HG02885 (cell line): ENCODE data around the gene MBD3L3.
"Not testable (repeated sequence)": the region's sequence is repeated elsewhere in the genome, so short reads cannot be mapped to it uniquely, and the experiment has no call there.

ENCODE experiments used
- ATAC-seq: cut with Tn5 transposase; IDR thresholded peaks from one replicate; pipeline ENCODE4 v1.9.1; 2021; ENCODE audit warnings: mild to moderate bottlenecking; ENCODE audit not compliant: unreplicated experiment, poor library complexity

MBD3L3 gene

DNA sequence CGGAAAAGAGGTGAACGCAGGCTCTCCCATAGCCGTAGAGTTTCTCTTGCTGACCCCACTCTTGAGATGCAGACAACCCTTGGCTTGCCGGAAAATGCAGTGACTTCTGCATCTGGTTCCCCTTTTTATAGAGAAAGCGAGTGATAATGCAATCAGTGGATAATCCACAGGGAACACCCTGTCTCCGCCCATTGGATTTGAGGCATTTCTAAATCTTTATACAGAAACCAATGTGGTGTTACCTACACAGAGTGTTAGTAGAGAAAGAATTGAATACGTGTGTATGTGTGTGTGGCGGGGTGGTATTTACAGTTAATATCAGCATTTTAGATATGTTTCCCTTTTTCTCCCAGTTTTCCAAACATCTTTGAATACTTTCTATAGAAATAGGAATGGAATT, at the start of gene MBD3L3:
MBD3L3 (minus strand) TSS at position 101 of the 400 bp plus-strand sequence; CDS start at position 30, 71 bp downstream.
- ATAC-seq = not testable (repeated sequence)

GRCh38 chr19:7106711-7107657, 48.5 kb upstream of the MBD3L3 start:
- ATAC-seq = no peak

- no peak for ATAC-seq
Measured at GRCh38 chr19:7104747-7105447, 46.4 kb upstream of the MBD3L3 start.

- no peak for ATAC-seq
Measured at GRCh38 chr19:7101498-7102253, 43.2 kb upstream of the MBD3L3 start.

GRCh38 chr19:7099597-7099921, 41.1 kb upstream of the MBD3L3 start:
- no peak for ATAC-seq

- peak; percentile 85 for ATAC-seq
Measured at GRCh38 chr19:7098701-7099596, 40.5 kb upstream of the MBD3L3 start.

DNA sequence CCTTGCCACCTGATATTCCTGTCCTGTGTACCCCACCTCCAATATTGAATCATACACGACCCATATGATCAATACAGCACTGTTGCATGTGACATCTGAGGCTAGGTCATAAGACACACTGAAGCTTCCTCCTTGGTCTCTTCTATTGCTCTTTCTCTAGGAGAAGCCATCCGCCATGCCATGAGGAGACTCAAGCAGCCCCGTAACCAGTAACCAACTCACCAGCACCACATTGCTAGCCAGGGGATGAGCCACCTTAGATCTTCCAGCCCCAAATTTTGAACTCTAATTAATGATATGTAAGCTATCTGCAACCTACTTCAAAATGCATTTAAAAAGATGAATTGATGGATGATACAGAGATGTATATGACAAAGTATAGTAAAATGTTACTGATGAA, 39.6 kb upstream of the MBD3L3 start:
- ATAC-seq = no peak

DNA sequence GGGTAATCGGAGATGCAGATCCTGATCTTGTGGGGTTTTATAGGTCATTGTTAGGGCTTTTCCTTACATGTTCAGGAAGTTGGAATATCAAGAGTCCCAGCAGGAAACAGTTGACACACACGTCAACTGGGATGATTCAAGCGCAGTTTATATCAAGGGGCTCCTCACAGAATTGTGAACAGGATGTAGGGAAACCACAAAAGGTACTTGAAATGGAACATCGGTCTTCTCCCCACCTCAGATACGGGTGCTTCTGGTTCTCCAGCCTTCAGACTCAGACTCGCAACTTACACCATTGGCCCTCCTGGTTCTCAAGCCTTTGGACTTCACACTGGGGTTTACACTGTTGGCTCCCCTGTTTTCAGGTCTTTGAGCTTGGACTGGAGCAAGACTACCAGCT, 30.5 kb upstream of the MBD3L3 start:
- ATAC-seq = no peak

- no peak for ATAC-seq
Measured at GRCh38 chr19:7083076-7083956, 24.8 kb upstream of the MBD3L3 start.

DNA sequence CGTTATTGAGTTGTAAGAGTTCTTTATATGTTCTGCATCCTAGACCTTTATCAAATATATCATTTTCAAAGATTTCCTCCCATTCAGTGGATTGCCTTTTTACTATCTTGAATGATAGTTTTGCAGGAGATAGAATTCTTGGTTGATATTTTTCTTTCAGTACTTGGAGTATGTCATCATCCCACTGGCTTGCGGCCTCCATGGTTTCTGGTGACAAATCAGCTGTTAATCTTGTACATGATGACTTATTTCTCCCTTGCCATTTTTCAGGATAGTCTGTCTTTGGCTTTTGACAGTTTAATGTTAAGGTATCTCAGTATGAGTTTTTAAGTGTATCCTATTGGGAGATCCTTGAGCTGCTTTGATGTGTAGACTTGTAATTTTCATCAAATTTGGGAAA, 19.5 kb upstream of the MBD3L3 start:
- no peak for ATAC-seq

- ATAC-seq = no peak
Measured at GRCh38 chr19:7076151-7076550, 17.7 kb upstream of the MBD3L3 start.

GRCh38 chr19:7074705-7075282, 16.3 kb upstream of the MBD3L3 start:
- no peak for ATAC-seq

DNA sequence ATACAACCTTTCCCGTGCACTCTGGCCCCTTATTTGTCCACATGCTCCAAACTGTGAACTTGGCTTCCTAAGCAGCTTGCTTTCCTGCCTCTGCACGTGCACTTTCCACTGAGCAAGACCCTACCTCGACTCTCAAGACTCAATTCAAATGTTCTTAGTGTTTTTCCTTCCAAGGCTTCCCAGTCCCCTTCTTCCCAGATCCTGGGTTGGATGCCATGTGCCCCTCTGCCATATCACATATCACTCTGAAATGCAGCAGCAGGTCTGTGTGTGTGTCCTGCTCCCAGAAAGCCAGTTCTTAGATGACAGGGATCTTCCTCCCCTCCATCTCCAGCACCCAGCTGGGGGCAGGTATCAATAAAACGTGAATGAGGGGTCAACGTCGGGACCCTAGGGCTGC, 14.1 kb upstream of the MBD3L3 start:
- no peak for ATAC-seq

GRCh38 chr19:7069904-7070226, 11.4 kb upstream of the MBD3L3 start:
- peak; percentile 21 for ATAC-seq

DNA sequence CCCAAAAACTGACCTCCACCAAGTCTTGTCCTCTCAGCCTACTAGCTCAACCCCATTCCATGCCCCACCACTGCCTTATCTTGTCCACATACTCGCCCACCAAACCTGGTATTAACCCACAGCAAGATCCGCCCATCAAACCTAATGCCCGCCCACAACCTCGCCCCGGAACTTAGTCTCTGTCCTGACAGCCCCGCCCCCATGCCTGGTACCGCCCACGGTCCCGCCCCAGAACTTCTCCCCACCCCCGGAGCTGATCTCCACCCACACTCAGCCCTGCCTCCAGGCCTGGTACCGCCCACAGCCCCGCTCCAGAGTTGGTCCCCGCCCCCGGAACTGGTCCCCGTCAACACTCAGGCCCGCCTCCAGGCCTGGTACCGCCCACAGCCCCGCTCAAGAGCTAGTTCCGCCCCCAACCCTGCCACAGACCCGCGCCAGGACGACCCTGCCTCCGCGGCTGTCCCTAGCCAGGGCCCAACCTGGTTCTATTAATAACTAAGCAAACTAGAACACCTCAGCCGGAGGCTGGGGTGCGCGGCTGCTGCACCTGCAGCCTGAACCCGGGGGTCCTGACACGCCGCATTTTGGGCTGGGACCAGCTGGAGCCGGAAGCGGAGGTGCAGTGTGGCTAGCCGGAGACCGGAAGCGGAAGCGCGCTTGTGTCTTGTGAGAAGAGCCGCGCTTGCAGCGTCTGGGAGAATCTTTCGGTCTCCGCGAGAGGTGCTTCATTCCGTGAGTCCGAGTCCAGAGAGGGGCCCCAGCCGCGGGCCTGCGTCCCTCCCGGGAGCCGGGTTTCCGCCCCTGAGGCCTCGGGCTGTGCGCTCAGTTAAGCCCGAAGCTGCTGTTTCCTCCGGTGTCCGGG, 10.8 kb upstream of the MBD3L3 start, which contains the start of gene ZNF557:
ZNF557 (plus strand) TSS at position 662 of the 862 bp plus-strand sequence. CDS start 5,372 bp downstream, outside the sequence.
- peak; percentile 94 for ATAC-seq

DNA sequence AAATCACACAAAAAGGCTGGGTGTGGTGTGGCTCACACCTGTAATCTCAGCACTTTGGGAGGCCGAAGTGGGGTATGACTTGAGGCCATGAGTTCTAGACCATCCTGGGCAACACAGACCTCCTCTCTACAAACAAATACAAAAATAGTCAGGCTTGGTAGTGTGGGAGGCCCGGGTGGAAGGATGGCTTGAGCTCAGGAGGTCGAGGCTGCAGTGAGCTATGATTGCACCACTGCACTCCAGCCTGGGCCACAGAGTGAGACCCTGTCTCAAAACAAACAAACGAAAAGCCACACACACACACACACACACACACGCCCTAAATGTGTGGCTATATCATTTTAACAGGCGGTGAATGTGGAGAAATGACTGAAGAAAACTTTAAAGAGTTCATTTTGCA, 10.1 kb upstream of the MBD3L3 start:
- no peak for ATAC-seq

- no peak for ATAC-seq
Measured at GRCh38 chr19:7067716-7068115, 9.2 kb upstream of the MBD3L3 start.

DNA sequence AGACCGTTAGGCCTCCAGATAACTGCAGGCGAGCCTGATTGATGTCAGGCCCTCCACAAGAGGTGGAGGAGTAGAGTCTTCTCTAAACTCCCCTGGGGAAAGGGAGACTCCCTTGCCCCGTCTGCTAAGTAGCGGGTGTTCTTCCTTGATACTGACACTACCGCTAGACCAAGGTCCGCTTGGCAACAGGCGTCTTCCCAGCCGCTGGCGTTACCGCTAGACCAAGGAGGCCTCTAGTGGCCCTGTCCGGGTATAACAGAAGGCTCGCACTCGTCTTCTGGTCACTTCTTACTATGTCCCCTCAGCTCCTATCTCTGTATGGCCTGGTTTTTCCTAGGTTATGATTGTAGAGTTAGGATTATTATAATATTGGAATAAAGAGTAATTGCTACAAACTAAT, 8.6 kb upstream of the MBD3L3 start:
- ATAC-seq = not testable (repeated sequence)
